Epithelial cell of esophagus (primary cell): ENCODE measurements around the gene EMP2.
A peak's percentile ranks its signal among the peaks of the same experiment; 100 is the strongest.
"Not testable (repeated sequence)": the region's sequence is repeated elsewhere in the genome, so short reads cannot be mapped to it uniquely, and the experiment has no call there.

Source experiments
- DNase-seq: peaks from one replicate; pipeline ENCODE4 v3.0.0; 2010; ENCODE audit warnings: low read depth
- H3K4me3 ChIP-seq: 2 replicates; pipeline ENCODE4 v1.5.1; 2011; ENCODE audit warnings: mild to moderate bottlenecking, low read length, control low read depth
- TF ChIP-seq, protein P1 (sequence below): IDR thresholded peaks from 2 replicates; pipeline ENCODE4 v1.5.1; 2011; ENCODE audit warnings: low read depth, mild to moderate bottlenecking, low read length, control low read depth, inconsistent platforms; ENCODE audit not compliant: insufficient read depth; ENCODE audit errors: missing control alignments

EMP2 gene, protein sequence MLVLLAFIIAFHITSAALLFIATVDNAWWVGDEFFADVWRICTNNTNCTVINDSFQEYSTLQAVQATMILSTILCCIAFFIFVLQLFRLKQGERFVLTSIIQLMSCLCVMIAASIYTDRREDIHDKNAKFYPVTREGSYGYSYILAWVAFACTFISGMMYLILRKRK

DNA sequence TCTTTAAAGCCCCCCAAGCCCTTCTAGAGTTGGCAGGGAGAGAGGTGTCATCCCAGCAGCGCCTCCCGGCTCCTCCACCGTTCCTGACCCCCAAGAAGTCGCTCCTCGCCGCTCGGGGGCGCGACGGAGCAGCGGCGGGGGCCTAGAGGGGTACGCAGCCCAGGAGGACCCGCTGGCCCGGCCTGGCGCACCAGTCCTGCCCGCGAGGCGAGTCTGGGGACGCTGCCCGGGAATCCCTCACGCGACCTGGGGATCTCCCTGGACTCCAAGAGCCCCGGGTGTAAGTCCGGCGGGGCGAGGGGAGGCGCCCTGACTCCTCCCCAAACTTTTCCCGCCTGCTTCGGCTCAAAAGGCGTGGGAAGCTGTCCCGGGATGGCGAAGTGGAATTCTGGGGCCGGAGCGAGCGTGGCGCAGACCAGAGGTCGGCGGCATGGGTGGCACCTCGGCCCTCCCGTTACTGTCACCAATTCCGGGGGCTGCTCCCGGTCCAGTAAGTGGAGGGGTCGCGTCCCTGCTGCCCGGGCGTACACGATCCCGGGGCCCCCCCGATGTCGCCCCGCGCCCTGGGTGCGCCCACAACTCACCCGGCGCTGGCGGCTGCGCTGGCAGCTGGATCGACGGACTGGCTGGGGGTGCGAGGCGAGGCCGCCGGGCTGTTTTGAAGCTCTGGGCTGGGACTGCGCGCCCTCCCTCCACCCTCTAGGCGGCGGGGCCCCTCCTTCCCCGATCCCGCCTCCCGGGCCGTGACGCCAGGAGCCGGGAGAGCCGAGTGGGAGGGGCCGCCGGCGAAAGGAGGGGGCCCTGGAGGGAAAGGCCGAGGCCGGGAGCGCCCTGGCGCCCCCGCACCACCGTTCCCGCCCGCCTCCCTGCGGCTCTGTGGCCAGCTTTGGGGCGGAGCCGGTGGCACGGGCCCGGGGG, at the start of gene EMP2:
Gene EMP2, minus strand, starts transcription at position 634 of the 918 bp plus-strand sequence. CDS start 32,981 bp downstream, outside the sequence.
- peak within 1 kb of the TSS; percentile 77 for H3K4me3 ChIP-seq
- TF ChIP-seq, protein P1, sequence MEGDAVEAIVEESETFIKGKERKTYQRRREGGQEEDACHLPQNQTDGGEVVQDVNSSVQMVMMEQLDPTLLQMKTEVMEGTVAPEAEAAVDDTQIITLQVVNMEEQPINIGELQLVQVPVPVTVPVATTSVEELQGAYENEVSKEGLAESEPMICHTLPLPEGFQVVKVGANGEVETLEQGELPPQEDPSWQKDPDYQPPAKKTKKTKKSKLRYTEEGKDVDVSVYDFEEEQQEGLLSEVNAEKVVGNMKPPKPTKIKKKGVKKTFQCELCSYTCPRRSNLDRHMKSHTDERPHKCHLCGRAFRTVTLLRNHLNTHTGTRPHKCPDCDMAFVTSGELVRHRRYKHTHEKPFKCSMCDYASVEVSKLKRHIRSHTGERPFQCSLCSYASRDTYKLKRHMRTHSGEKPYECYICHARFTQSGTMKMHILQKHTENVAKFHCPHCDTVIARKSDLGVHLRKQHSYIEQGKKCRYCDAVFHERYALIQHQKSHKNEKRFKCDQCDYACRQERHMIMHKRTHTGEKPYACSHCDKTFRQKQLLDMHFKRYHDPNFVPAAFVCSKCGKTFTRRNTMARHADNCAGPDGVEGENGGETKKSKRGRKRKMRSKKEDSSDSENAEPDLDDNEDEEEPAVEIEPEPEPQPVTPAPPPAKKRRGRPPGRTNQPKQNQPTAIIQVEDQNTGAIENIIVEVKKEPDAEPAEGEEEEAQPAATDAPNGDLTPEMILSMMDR = peak; percentile 49
- DNase-seq = peak; percentile 78

DNA sequence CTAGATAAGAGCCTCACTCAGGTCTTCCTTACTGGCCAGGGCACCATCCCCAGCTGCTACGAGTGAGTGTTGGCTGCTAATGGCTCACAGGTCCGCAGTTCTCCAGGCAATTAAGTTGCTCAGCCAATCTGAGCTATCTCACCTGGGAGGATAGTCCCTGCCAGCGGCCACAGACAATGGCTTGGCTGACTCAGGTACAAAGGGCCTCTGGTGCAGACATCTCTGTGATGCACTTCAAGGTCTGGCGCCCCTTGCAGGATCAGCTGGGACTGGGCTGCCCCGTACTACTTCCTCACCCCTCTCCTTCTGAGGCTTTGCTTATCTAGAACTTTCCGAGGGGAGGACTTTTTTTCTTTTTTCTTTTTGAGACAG, 49.2 kb upstream of the EMP2 start:
- peak; percentile 39 for DNase-seq
- TF ChIP-seq, protein P1 = no peak
- H3K4me3 ChIP-seq = no peak overlapping the region

DNA sequence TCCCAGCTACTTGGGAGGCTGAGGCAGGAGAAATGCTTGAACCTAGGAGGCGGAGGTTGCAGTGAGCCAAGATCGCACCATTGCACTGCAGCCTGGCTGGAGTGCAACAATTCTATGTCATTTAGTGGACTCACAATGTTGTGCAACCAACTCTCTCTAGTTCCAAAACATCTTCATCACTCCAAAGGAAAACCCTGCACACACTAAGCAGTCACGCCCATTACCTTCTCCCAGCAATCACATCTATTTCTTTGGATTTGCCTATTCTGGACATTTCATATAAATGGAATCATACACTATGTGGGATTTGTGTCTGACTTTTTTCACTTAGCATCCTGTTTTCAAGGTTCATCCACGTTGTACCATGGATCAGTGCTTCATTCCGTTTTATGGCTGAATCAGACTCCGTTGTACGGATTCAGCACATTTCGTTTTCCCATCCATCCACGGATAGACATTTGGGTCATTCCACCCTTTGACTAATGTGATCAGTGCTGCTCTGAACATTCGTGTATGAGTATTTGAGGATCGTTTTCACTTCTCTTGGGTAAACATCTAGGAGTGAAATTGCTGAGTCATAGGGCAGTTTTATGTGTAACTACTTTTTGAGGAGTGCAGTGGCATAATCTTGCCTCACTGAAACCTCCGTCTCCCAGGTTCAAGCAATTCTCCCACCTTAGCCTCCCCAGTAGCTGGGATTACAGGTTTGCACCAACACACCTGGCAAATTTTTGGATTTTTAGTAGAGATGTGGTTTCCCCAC, 45.4 kb upstream of the EMP2 start:
- DNase-seq = peak; percentile 67
- H3K4me3 ChIP-seq = no peak overlapping the region
- TF ChIP-seq, protein P1 = no peak

DNA sequence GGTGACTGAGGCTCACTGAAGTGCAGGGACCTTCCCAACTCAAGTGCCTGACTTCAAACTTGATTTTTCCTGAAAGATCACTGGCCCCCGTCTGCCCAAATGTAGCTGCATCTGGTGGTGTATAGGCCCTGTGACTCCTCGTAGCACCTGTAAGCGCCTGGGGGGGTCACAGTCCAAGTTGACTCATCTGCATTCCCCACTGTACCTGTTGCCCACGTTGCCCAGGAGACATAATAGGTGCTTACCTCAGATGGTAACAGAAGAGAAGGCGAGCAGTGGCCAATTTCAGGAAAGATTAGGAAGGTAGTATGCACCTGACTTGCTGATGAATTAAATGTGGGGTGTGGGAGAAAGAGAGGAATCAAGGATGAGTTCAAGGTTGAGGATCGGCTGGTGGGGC, 44.1 kb upstream of the EMP2 start:
- TF ChIP-seq, protein P1 = no peak
- H3K4me3 ChIP-seq = no peak overlapping the region
- DNase-seq = peak; percentile 30

DNA sequence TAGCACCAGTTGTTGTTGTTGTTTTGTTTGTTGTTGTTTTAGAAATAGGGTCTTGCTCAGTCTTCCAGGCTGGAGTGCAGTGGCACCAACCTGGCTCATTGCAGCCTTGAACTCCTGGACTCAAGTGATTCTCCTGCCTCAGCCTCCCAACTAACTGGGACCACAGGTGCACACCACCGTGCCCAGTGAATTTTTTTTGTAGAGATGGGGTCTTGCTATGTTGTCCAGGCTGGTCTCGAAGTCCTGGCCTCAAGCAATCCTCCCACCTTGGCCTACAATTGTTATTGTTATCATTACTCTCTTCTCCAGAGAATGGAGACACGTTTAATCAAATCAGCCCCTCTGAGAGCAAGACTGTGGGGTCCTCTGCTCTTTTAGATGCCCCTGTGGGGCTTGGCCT, 42.7 kb upstream of the EMP2 start:
- TF ChIP-seq, protein P1 = no peak
- H3K4me3 ChIP-seq = no peak overlapping the region

DNA sequence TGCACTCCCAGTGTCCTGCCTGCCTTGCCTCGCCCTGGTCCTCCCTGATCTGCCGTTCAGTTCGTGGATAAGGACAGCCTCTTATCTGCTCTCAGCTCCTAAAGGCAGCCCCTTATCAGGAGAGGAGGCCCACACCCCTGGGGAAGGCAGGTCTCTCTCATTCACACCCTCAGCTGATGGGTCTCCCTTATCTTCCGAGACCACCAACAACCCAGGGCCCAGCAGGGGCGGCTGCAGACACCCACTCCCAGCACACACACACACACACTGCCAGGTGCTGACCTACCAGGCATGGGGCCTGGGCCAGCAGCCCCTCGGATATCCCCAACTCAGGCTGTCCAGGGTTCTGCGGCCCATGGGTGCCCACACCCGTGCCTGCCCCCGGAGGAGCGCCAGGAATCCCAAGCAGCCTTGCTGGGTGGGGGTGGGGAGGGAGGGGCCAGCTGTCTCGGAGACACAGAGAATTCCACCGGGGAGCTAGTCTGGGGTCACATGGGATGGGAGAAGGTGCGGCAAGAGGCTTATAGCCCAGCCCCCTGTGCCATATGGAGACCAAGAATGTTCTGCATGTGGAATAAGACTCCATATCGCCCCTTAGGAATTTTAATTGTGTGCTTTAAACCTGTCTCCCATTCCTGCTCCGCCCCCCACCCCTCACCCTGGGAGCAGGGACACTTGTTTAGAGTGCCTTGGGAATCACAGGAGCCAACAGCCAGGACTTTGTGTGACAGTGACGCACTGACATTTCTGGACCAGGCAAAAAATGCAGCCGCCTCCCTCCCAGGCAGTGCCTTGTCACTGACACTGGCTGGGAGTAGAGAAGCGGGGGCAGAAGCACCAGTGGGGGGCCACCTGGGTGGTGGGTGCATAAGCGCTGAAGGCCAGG, 41.9 kb upstream of the EMP2 start:
- H3K4me3 ChIP-seq = no peak overlapping the region
- TF ChIP-seq, protein P1 = no peak
- no peak for DNase-seq

More for the DNA sequence above, 42.7 kb upstream of the EMP2 start:
- no peak for DNase-seq

DNA sequence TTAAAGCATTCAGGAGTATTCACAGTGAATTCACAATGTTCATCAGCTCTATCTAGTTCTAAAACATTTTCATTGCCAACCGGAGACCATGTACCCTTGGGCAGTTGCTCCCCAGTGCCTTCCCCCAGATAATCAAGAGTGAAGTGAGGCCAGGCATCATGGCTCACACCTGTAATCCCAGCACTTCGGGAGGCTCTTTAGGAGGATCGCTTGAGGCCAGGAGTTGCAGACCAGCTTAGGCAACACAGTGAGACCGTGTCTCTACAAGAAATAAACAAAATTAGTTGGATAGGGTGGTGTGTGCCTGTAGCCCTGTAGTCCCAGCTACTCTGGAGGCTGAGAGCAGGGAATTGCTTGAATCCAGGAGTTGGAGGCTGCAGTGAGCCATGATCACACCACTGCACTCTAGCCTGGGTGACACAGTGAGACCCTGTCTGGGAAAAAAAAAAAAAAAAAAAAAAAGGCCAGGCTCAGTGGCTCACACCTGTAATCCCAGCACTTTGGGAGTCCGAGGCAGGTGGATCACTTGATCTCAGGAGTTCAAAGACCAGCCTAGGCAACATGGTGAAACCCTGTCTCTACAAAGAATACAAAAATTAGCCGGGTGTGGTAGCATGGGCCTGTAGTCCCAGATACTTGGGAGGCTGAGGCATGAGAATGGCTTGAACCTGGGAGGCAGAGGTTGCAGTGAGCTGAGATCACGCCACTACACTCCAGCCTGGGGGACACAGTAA, 41.0 kb upstream of the EMP2 start:
- DNase-seq, H3K4me3 ChIP-seq: not testable (repeated sequence)
